22Rv1 (cell line): ENCODE data around the gene CCDC13.

Experiments used
- ZFX ChIP-seq: fragments of 450-650 bp; IDR thresholded peaks from 2 replicates; pipeline ENCODE4 v1.6.1; 2017; ENCODE audit warnings: antibody characterized with exemption, borderline replicate concordance
- TF ChIP-seq, protein P1 (sequence below): fragments of 450-650 bp; IDR thresholded peaks from 2 replicates; pipeline ENCODE4 v1.5.1; 2017; ENCODE audit warnings: mild to moderate bottlenecking

- TF ChIP-seq, protein P1, sequence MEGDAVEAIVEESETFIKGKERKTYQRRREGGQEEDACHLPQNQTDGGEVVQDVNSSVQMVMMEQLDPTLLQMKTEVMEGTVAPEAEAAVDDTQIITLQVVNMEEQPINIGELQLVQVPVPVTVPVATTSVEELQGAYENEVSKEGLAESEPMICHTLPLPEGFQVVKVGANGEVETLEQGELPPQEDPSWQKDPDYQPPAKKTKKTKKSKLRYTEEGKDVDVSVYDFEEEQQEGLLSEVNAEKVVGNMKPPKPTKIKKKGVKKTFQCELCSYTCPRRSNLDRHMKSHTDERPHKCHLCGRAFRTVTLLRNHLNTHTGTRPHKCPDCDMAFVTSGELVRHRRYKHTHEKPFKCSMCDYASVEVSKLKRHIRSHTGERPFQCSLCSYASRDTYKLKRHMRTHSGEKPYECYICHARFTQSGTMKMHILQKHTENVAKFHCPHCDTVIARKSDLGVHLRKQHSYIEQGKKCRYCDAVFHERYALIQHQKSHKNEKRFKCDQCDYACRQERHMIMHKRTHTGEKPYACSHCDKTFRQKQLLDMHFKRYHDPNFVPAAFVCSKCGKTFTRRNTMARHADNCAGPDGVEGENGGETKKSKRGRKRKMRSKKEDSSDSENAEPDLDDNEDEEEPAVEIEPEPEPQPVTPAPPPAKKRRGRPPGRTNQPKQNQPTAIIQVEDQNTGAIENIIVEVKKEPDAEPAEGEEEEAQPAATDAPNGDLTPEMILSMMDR = no peak
- TF ChIP-seq ZFX = no peak
These were observed 36.1 kb upstream of the CCDC13 start, which contains the start of gene ACKR2 for GRCh38 chr3:42809202-42809601.
